GM12892 (cell line): ENCODE results near the gene TNFSF8.

Source experiments
- DNase-seq: peaks from one replicate; pipeline ENCODE4 v3.0.0; 2011; ENCODE audit not compliant: insufficient read length
- FAIRE-seq: peaks from 2 replicates; lab custom pipeline; 2011; peaks lifted over from hg19 to GRCh38; lab: Jason Lieb, UNC
- POLR2A ChIP-seq: IDR thresholded peaks from 2 replicates; pipeline ENCODE4 v1.6.1; 2011; ENCODE audit warnings: low read depth, low read length, control low read depth
- POLR2AphosphoS5 ChIP-seq: IDR thresholded peaks from 2 replicates; pipeline ENCODE4 v1.6.1; 2011; ENCODE audit warnings: low read depth, low read length, control low read depth
- TAF1 ChIP-seq: IDR thresholded peaks from 2 replicates; pipeline ENCODE4 v1.6.1; 2011; ENCODE audit warnings: low read depth, mild to moderate bottlenecking, control low read depth, low read length, borderline replicate concordance

Gene TNFSF8

GRCh38 chr9:114913217-114913616, 17.2 kb downstream of the TNFSF8 start:
- no peak for FAIRE-seq
- TF ChIP-seq TAF1: no peak
- TF ChIP-seq POLR2A: no peak
- no peak for TF ChIP-seq POLR2AphosphoS5

GRCh38 chr9:114911167-114911821, 19.1 kb downstream of the TNFSF8 start:
- DNase-seq: no peak
- FAIRE-seq: no peak

More at GRCh38 chr9:114913217-114913616, 17.2 kb downstream of the TNFSF8 start:
- DNase-seq: no peak

GRCh38 chr9:114910541-114910940, 19.9 kb downstream of the TNFSF8 start:
- DNase-seq: no peak
- FAIRE-seq: no peak
- TF ChIP-seq TAF1 (no peak), POLR2A (no peak), POLR2AphosphoS5 (no peak)

More at GRCh38 chr9:114911167-114911821, 19.1 kb downstream of the TNFSF8 start:
- TF ChIP-seq TAF1: no peak
- TF ChIP-seq POLR2A: no peak
- TF ChIP-seq POLR2AphosphoS5: no peak

- FAIRE-seq (no peak), DNase-seq (no peak)
- TF ChIP-seq POLR2A: no peak
- no peak for TF ChIP-seq TAF1
- TF ChIP-seq POLR2AphosphoS5: no peak
These were observed 20.7 kb downstream of the TNFSF8 start for GRCh38 chr9:114909661-114910060.

GRCh38 chr9:114908805-114909448, 21.5 kb downstream of the TNFSF8 start:
- FAIRE-seq (peak; percentile 67), DNase-seq (no peak)
- no peak for TF ChIP-seq TAF1
- TF ChIP-seq POLR2AphosphoS5: no peak
- TF ChIP-seq POLR2A: no peak

GRCh38 chr9:114908104-114908622, 22.2 kb downstream of the TNFSF8 start:
- TF ChIP-seq TAF1 (no peak), POLR2A (no peak), POLR2AphosphoS5 (no peak)
- no peak for DNase-seq
- FAIRE-seq: peak; percentile 62

- TF ChIP-seq POLR2AphosphoS5 (no peak), POLR2A (no peak), TAF1 (no peak)
- no peak for FAIRE-seq
These were observed 23.3 kb downstream of the TNFSF8 start for GRCh38 chr9:114906922-114907571.

GRCh38 chr9:114905170-114905940, 25.0 kb downstream of the TNFSF8 start:
- FAIRE-seq (no peak), DNase-seq (no peak)
- TF ChIP-seq TAF1 (no peak), POLR2A (no peak), POLR2AphosphoS5 (no peak)

More at GRCh38 chr9:114906922-114907571, 23.3 kb downstream of the TNFSF8 start:
- DNase-seq: no peak

- TF ChIP-seq TAF1 (no peak), POLR2A (no peak), POLR2AphosphoS5 (no peak)
- no peak for FAIRE-seq
- no peak for DNase-seq
These were observed 27.4 kb downstream of the TNFSF8 start for GRCh38 chr9:114902786-114903524.
